WTC11 (cell line): ENCODE data around the gene QDPR. TPM values are rescaled to one million over a fixed set of nuclear protein-coding genes. Genes with fewer than 3 reads are reported as not detected.

ENCODE experiments used
- ATAC-seq: fragments of 200-7000 bp; cut with Tn5 transposase; 2 replicates; pipeline ENCODE4 v1.10.0; 2021; ENCODE audit warnings: mild to moderate bottlenecking, moderate library complexity
- CTCF ChIA-PET: fragments of 300-600 bp; sonication (Branson Sonifier 250); formaldehyde crosslinking; loops from one replicate; lab custom pipeline; 2021; ENCODE audit warnings: antibody characterized with exemption; lab: Charles Lee
- POLR2A ChIA-PET: fragments of 350-600 bp; sonication (Branson Sonifier 250); formaldehyde crosslinking; loops from one replicate; lab custom pipeline; 2021; ENCODE audit warnings: antibody characterized with exemption; lab: Charles Lee
- DNase-seq: peaks from one replicate; pipeline ENCODE4 v3.0.0; 2021; ENCODE audit warnings: low spot score
- H3K27ac Mint-ChIP-seq: 2 replicates; pipeline ENCODE4 v1.8.0; 2021; ENCODE audit warnings: mixed read lengths
- H3K27me3 Mint-ChIP-seq: 2 replicates; pipeline ENCODE4 v1.8.0; 2021; ENCODE audit warnings: low read depth, mild to moderate bottlenecking, moderate library complexity, mixed read lengths
- H3K36me3 Mint-ChIP-seq: 2 replicates; pipeline ENCODE4 v1.8.0; 2021; ENCODE audit warnings: mixed read lengths
- H3K4me1 Mint-ChIP-seq: 2 replicates; pipeline ENCODE4 v1.8.0; 2022; ENCODE audit warnings: mixed read lengths
- H3K4me3 Mint-ChIP-seq: 2 replicates; pipeline ENCODE4 v1.8.0; 2021; ENCODE audit warnings: mild to moderate bottlenecking, moderate library complexity, mixed read lengths
- H3K9me3 Mint-ChIP-seq: 2 replicates; pipeline ENCODE4 v1.8.0; 2021; ENCODE audit warnings: mixed read lengths
- ATF1 ChIP-seq: sonication (generic); formaldehyde crosslinking; IDR thresholded peaks from 2 replicates; pipeline ENCODE4 v1.8.1; 2023; ENCODE audit warnings: mild to moderate bottlenecking, moderate library complexity, missing genetic modification reagents
- ATF3 ChIP-seq: sonication (generic); formaldehyde crosslinking; conservative IDR thresholded peaks from 2 replicates; pipeline ENCODE4 v1.8.1; 2022; ENCODE audit warnings: mild to moderate bottlenecking, missing genetic modification reagents
- E2F1 ChIP-seq: sonication (generic); formaldehyde crosslinking; IDR thresholded peaks from 2 replicates; pipeline ENCODE4 v1.8.0; 2022; ENCODE audit warnings: mild to moderate bottlenecking, missing genetic modification reagents
- EMX1 ChIP-seq: fragments of 250-450 bp; sonication (Bioruptor Pico); IDR thresholded peaks from 2 replicates; pipeline ENCODE4 v1.8.0; 2021; ENCODE audit warnings: mild to moderate bottlenecking
- ETV6 ChIP-seq: sonication (generic); formaldehyde crosslinking; IDR thresholded peaks from 2 replicates; pipeline ENCODE4 v1.8.1; 2022; ENCODE audit warnings: mild to moderate bottlenecking, missing genetic modification reagents
- KAT7 ChIP-seq: sonication (generic); formaldehyde crosslinking; IDR thresholded peaks from 2 replicates; pipeline ENCODE4 v1.8.1; 2023; ENCODE audit warnings: missing genetic modification reagents, mild to moderate bottlenecking, borderline replicate concordance
- NFE2L1 ChIP-seq: sonication (generic); formaldehyde crosslinking; IDR thresholded peaks from 2 replicates; pipeline ENCODE4 v1.8.1; 2023; ENCODE audit warnings: missing genetic modification reagents
- OVOL2 ChIP-seq: fragments of 250-450 bp; sonication (Bioruptor Pico); IDR thresholded peaks from 2 replicates; pipeline ENCODE4 v1.9.0; 2021; ENCODE audit warnings: mild to moderate bottlenecking, borderline replicate concordance
- PRRX2 ChIP-seq: fragments of 250-450 bp; sonication (Bioruptor Pico); IDR thresholded peaks from 2 replicates; pipeline ENCODE4 v1.8.0; 2021; ENCODE audit warnings: mild to moderate bottlenecking
- SMAD3 ChIP-seq: sonication (generic); formaldehyde crosslinking; IDR thresholded peaks from 2 replicates; pipeline ENCODE4 v1.8.0; 2022; ENCODE audit warnings: missing genetic modification reagents, mild to moderate bottlenecking, borderline replicate concordance
- SMAD4 ChIP-seq: sonication (generic); formaldehyde crosslinking; IDR thresholded peaks from 2 replicates; pipeline ENCODE4 v1.8.0; 2022; ENCODE audit warnings: mild to moderate bottlenecking, missing genetic modification reagents
- SP1 ChIP-seq: sonication (generic); formaldehyde crosslinking; conservative IDR thresholded peaks from 2 replicates; pipeline ENCODE4 v1.8.1; 2022; ENCODE audit warnings: missing genetic modification reagents
- STAT6 ChIP-seq: sonication (generic); formaldehyde crosslinking; conservative IDR thresholded peaks from 2 replicates; pipeline ENCODE4 v1.8.1; 2023; ENCODE audit warnings: mild to moderate bottlenecking, low read depth, missing genetic modification reagents, moderate library complexity
- TCF7 ChIP-seq: sonication (generic); formaldehyde crosslinking; IDR thresholded peaks from 2 replicates; pipeline ENCODE4 v1.8.0; 2022; ENCODE audit warnings: mild to moderate bottlenecking, low read depth, missing genetic modification reagents, moderate library complexity
- ZNF121 ChIP-seq: sonication (generic); formaldehyde crosslinking; IDR thresholded peaks from 2 replicates; pipeline ENCODE4 v1.8.0; 2023; ENCODE audit warnings: missing genetic modification reagents
- ZNF263 ChIP-seq: sonication (generic); formaldehyde crosslinking; IDR thresholded peaks from 2 replicates; pipeline ENCODE4 v1.8.1; 2022; ENCODE audit warnings: low read depth, mild to moderate bottlenecking, moderate library complexity, missing genetic modification reagents
- ZNF317 ChIP-seq: sonication (generic); formaldehyde crosslinking; IDR thresholded peaks from 2 replicates; pipeline ENCODE4 v1.8.1; 2023; ENCODE audit warnings: low read depth, mild to moderate bottlenecking, moderate library complexity, missing genetic modification reagents, borderline replicate concordance
- ZNF396 ChIP-seq: fragments of 250-450 bp; sonication (Bioruptor Pico); IDR thresholded peaks from 2 replicates; pipeline ENCODE4 v1.8.0; 2021; ENCODE audit warnings: mild to moderate bottlenecking, moderate library complexity, borderline replicate concordance
- ZNF671 ChIP-seq: fragments of 250-450 bp; sonication (Bioruptor Pico); IDR thresholded peaks from 2 replicates; pipeline ENCODE4 v1.8.0; 2021; ENCODE audit warnings: mild to moderate bottlenecking
- total RNA-seq: library from RNA; stranded (reverse); gene quantifications from 3 replicates; pipeline ENCODE4 v1.2.3, GENCODE V29; 2021
- TF ChIP-seq, protein P1 (sequence below): fragments of 250-450 bp; sonication (Bioruptor Pico); IDR thresholded peaks from 2 replicates; pipeline ENCODE4 v1.9.0; 2021; ENCODE audit warnings: moderate library complexity, mild to moderate bottlenecking, inconsistent platforms, borderline replicate concordance
- TF ChIP-seq, protein P2 (sequence below): sonication (generic); formaldehyde crosslinking; IDR thresholded peaks from 2 replicates; pipeline ENCODE4 v1.8.1; 2022; ENCODE audit warnings: low read depth, missing genetic modification reagents, borderline replicate concordance
- TF ChIP-seq, protein P3 (sequence below): sonication (generic); formaldehyde crosslinking; IDR thresholded peaks from 2 replicates; pipeline ENCODE4 v1.8.0; 2022; ENCODE audit warnings: mild to moderate bottlenecking, missing genetic modification reagents
- TF ChIP-seq, protein P4 (sequence below): sonication (generic); formaldehyde crosslinking; IDR thresholded peaks from 2 replicates; pipeline ENCODE4 v1.8.1; 2023; ENCODE audit warnings: mild to moderate bottlenecking, missing genetic modification reagents

The QDPR gene
- total RNA-seq, 1 experiment from 2014 or later: 33.6 TPM

- TF ChIP-seq STAT6 (CRISPR knock-in tag): no peak
- no peak for TF ChIP-seq OVOL2 (CRISPR knock-in tag)
- TF ChIP-seq, protein P1, sequence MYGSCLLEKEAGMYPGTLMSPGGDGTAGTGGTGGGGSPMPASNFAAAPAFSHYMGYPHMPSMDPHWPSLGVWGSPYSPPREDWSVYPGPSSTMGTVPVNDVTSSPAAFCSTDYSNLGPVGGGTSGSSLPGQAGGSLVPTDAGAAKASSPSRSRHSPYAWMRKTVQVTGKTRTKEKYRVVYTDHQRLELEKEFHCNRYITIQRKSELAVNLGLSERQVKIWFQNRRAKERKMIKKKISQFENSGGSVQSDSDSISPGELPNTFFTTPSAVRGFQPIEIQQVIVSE (CRISPR knock-in tag): no peak
- no peak for TF ChIP-seq ATF1 (CRISPR knock-in tag)
- TF ChIP-seq E2F1: no peak
- TF ChIP-seq EMX1 (CRISPR knock-in tag): no peak
- TF ChIP-seq ZNF671 (CRISPR knock-in tag): no peak
- TF ChIP-seq ATF3 (CRISPR knock-in tag): no peak
- no peak for TF ChIP-seq SMAD3 (CRISPR knock-in tag)
- no peak for TF ChIP-seq SP1
- TF ChIP-seq, protein P2, sequence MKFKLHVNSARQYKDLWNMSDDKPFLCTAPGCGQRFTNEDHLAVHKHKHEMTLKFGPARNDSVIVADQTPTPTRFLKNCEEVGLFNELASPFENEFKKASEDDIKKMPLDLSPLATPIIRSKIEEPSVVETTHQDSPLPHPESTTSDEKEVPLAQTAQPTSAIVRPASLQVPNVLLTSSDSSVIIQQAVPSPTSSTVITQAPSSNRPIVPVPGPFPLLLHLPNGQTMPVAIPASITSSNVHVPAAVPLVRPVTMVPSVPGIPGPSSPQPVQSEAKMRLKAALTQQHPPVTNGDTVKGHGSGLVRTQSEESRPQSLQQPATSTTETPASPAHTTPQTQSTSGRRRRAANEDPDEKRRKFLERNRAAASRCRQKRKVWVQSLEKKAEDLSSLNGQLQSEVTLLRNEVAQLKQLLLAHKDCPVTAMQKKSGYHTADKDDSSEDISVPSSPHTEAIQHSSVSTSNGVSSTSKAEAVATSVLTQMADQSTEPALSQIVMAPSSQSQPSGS (CRISPR knock-in tag): no peak
- no peak for TF ChIP-seq PRRX2 (CRISPR knock-in tag)
- no peak for TF ChIP-seq ETV6 (CRISPR knock-in tag)
Observed at GRCh38 chr4:17493619-17494018, 18.3 kb downstream of the QDPR start (continued).

DNA sequence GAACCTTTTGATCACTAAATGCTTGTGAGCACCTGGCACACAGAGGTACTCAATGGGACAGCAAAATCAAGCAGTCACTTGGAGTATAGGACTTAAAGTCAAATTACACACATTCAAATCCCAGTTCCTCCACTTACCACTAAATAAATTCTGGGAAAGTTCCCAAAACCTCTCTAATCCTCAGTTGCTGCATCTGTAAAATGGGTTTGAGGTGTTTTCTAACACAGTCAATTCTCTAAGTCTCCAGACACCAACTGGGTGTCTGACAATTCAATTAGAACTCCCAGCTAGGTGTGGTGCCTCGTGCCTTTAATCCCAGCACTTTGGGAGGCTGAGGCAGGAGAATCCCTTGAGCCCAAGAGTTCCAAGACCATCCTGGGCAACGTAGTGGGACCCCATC lies 19.0 kb downstream of the QDPR start:
- no peak overlapping the region for H3K4me3 Mint-ChIP-seq
- no peak for DNase-seq
- H3K27me3 Mint-ChIP-seq: no peaks in the 10 kb centered on the region
- no peaks in the 10 kb centered on the region for H3K9me3 Mint-ChIP-seq
- ChIA-PET CTCF (interaction anchor here (1.1 kb wide), 1 partner anchor 21 kb away, joined by 3 read pairs; no protein-coding TSS in a partner anchor), POLR2A (interaction anchor here (0.5 kb wide), 1 partner anchor 231 kb away, joined by 4 read pairs; no protein-coding TSS in a partner anchor)
- no peak for ATAC-seq
- peaks cover 16% of the 10 kb centered on the region for H3K4me1 Mint-ChIP-seq
- peaks cover 25% of the 10 kb centered on the region for H3K36me3 Mint-ChIP-seq
- no peak for TF ChIP-seq SMAD4 (CRISPR knock-in tag)
- no peak for TF ChIP-seq E2F1
- no peak for TF ChIP-seq KAT7
- no peak for TF ChIP-seq ZNF317 (CRISPR knock-in tag)
- TF ChIP-seq ZNF396 (CRISPR knock-in tag): no peak
- TF ChIP-seq, protein P3, sequence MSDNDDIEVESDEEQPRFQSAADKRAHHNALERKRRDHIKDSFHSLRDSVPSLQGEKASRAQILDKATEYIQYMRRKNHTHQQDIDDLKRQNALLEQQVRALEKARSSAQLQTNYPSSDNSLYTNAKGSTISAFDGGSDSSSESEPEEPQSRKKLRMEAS (CRISPR knock-in tag): no peak
- TF ChIP-seq TCF7: no peak
- no peak for TF ChIP-seq ATF1 (CRISPR knock-in tag)
- no peak for TF ChIP-seq ZNF263 (CRISPR knock-in tag)
- TF ChIP-seq, protein P4, sequence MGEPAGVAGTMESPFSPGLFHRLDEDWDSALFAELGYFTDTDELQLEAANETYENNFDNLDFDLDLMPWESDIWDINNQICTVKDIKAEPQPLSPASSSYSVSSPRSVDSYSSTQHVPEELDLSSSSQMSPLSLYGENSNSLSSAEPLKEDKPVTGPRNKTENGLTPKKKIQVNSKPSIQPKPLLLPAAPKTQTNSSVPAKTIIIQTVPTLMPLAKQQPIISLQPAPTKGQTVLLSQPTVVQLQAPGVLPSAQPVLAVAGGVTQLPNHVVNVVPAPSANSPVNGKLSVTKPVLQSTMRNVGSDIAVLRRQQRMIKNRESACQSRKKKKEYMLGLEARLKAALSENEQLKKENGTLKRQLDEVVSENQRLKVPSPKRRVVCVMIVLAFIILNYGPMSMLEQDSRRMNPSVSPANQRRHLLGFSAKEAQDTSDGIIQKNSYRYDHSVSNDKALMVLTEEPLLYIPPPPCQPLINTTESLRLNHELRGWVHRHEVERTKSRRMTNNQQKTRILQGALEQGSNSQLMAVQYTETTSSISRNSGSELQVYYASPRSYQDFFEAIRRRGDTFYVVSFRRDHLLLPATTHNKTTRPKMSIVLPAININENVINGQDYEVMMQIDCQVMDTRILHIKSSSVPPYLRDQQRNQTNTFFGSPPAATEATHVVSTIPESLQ (CRISPR knock-in tag): no peak
- TF ChIP-seq NFE2L1 (CRISPR knock-in tag): no peak
- no peak for TF ChIP-seq ZNF121
- no peak for TF ChIP-seq STAT6 (CRISPR knock-in tag)
- no peak overlapping the region for H3K27ac Mint-ChIP-seq
